NCI-H2196 treated with DMSO at 0.1 percent for 48 hours (cell line): Measurements from ENCODE around the gene SESN2.

Experiments
- DNase-seq: peaks from one replicate; lab custom pipeline; 2025; ENCODE audit not compliant: unreplicated experiment; lab: John Stamatoyannopoulos, UW

Gene SESN2, protein sequence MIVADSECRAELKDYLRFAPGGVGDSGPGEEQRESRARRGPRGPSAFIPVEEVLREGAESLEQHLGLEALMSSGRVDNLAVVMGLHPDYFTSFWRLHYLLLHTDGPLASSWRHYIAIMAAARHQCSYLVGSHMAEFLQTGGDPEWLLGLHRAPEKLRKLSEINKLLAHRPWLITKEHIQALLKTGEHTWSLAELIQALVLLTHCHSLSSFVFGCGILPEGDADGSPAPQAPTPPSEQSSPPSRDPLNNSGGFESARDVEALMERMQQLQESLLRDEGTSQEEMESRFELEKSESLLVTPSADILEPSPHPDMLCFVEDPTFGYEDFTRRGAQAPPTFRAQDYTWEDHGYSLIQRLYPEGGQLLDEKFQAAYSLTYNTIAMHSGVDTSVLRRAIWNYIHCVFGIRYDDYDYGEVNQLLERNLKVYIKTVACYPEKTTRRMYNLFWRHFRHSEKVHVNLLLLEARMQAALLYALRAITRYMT

DNA sequence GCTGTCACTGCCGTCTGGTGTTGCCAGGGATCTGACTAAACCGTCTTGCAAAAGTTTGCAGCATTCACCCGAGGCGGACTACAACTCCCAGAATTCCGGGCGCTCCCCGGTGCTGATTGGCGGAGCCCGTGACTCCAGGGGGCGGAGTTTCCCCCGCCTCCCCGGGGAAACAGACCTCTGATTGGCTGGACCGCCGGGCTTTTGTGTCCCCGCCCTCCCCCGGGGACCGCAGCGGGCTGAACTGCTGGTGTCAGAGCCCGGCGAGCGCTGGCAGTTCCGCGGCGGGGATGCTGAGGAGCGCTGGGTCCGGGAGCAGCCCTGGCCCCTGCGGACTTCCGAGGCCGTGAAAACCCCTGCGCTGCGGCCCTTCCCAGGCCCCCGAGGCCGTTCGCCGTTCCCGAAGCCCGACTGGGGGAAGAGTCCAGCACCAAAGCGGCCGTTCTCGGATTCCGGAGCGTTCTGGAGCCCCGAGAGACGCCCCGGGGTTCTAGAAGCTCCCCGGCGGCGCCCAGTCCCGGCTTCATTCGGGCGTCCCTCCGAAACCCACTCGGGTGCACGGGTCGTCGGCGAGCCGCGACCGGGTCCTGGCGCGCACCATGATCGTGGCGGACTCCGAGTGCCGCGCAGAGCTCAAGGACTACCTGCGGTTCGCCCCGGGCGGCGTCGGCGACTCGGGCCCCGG, at the start of gene SESN2:
Gene SESN2, plus strand, starts transcription at position 267 of the 682 bp plus-strand sequence. Its CDS starts 330 bp downstream, at position 597.
- peak; percentile 93 for DNase-seq

DNA sequence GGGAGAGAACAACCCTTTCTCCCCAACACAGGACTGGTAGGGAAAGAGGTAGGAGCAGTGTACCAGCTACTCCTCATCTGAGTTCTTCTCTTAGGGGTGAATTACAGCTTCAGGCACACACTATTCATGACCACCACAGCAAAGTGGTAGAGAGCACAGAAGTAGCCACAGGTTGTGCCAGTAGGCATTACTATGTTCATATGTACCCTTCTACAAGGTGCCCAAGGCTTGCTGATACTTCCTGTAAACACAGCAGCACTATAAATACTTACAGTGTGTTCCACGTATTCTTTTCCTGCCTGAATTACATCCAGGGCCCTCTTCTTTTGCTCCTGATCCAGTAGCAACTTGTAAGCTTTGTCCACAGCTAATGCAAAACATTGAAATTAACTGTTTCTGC, 49.6 kb upstream of the SESN2 start:
- no peak for DNase-seq

DNA sequence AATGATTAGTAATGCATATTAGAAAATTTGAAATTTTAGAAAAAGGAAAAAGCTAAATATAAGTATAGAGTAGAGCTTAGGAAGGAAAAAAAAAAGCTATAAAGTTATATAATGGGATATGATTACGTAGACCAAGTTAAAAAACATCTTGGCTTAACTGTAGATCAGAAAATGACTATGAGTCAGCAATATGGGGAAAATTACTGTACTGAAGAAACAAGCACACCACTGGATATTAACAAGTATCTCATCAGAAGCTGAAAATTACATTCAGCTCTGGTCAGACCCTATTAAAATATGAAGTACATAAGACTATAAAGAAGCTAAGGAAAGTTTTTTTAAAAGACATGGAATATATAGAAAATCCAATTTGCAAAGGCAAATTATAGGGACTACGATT, 46.0 kb upstream of the SESN2 start:
- no peak for DNase-seq

DNA sequence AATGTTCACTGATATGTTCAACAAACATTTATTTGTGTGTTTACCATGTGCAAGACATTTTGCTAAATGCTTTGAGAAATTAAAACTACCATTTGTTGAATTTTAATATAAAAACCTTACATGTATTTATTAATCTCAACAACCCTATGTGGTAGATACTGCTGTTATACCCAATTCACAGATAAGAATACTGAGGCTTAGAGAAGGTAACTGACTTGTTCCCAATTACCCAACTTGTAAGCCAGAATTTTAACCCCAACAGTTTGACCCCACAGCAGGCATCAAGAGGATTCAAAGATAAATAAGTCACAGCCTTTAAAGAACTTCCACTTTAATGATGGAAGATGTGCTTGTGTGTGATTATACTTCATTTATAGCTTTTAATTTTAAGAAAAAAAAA, 30.2 kb upstream of the SESN2 start:
- DNase-seq, result no peak

DNA sequence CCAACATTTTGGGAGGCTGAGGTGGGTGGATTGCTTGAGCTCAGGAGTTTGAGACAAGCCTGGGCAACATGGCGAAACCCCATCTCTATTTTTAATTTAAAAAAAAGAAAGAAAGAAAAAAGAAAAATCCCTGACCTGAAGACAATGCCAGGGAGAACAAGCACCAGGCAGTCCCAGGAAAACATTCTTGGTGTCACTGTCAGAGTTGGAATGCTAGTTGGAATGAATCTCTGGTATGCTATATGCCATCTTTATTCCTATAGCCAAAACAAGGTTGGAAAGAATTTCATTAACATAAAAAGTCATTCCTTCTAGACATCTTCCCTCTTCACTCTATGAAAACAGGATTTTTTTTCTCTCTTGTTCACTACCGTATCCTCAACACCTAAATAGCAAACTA, 29.3 kb upstream of the SESN2 start:
- no peak for DNase-seq

DNA sequence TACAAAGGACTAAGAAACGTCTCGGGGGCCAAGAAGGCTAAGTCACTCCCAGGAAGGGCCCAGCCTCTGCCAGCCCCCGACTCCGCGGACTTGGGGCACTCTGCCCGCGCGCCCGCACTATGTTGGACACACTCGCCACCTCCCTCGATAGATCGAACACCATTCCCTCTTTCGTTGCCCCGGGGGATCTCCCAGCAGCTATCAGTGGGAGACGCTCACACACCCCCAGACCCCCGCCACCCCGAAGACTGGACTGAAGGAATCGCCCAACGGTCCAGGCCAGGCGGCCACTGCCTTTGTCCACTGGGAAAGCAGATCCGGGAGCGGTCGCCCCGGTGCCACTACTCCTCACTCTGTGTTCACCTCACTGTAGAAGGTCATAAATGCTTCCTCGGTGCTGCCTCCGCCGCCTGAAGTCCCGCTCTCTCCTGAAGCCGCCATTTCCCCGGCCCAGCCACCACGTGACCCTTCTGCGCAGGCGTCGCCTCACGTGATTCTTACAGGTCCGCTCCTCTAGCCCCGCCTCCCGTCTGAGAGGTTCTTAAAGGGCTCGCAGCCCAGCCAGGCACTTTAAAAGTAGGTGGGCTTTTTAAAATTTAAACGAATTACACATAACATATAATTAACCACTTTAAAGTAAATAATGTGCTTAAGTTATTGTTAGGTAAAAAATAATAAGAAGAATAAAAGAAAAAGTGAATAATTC, 26.6 kb upstream of the SESN2 start, which contains the start of gene DNAJC8:
Gene DNAJC8, minus strand, starts transcription at position 472 of the 706 bp plus-strand sequence. Its CDS starts 31 bp downstream, at position 441.
- DNase-seq, result peak; percentile 87

DNA sequence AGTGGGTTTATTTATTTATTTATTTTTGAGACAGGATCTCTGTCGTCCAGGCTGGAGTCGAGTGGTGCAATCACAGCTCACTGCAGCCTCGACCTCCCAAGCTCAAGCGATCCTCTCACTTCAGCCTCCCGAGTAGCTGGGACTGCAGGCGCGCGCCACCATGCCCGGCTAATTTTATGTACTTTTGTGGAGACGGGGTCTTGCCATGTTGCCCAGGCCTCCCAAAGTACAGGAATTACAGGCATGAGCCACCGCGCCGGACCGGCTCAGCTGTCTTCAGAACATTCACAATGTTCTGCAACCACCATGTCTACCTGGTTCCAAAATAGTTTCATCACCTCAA, 26.1 kb upstream of the SESN2 start:
- DNase-seq, result no peak

DNA sequence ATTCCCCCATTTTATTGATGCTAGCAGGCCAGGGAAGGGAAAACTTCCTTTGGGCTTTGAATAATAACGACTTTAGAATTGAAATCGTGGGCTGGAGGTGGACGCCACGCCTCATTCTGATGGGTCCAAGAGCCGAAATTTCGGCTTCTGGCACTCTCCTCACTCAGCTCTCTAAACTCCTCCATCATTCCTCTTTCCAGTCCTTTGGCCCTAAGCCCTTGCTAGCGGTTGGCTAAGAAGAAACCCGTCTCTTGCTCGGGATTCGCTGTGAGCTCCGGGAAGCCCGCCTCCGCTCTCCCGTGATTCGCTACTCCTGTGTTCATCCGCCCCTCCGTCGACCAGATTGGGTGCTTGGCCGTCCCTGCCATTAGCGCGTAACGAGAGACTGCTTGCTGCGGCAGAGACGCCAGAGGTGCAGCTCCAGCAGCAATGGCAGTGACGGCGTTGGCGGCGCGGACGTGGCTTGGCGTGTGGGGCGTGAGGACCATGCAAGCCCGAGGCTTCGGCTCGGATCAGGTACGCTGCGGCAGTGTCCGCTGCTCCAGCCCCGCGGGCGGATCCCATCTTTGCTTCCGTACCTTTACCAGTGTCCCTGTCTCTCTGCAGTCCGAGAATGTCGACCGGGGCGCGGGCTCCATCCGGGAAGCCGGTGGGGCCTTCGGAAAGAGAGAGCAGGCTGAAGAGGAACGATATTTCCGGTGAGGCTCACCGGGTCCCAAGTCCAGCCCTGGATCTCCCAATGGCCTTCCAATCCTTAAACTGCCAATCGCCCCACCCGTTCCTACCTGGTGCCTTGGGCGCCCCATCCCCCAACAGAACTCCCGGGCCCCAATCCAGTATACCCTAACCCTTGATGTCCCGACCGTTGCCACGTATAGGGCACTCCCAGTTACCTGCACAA, 23.3 kb upstream of the SESN2 start, which contains the start of gene ATP5IF1:
Gene ATP5IF1, plus strand, starts transcription at position 370 of the 901 bp plus-strand sequence. Its CDS starts 60 bp downstream, at position 430.
- peak; percentile 98 for DNase-seq

DNA sequence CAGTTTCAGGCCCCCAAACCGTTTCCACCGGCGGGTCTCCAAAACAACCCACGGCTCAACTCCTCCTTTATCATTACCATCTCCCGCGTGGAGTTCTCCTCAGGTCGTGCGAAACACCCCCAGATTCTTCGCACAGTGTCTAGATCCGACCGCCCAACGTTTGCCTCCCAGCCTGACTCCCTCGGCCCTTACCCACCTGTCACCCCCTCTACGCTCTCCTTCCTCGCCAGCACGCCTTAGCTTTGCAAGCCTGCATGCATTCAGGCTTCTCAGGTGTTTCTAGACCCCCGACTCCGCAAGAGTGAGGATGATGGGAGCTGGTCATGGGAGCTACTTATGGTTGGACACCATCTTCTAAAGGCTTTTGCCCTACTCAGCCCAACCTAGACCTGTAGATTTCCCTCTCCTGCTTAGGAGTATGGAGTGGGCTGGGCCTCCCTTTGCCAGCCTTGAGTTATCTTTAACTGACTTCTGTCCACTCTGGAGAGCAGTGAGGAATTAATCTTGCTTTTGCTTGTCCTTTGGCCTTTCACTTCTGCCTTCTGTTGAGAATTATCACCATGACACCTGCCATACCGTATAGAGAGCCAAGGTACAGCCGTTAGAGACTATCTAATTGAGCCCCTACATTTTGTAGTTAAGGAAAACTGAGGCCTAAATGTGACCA, 22.5 kb upstream of the SESN2 start:
- no peak for DNase-seq

DNA sequence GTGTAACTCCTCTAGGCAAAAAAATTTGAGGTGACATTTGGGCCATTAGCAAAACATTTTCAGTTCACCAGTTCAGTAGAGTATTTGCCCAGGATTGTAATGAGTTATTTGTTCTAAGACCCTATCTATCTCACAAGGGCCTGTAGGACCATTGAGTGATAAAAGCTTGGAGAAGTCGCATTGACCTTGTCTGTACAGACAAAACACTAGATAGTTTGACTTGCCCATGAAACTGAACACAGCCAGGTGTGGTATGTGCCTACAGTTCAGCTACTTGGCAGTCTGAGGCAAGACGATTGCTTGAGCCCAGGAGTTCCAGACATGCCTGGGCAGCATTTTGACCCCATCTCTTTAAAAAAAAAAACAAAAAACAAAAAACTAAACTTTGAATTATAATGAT, 20.3 kb upstream of the SESN2 start:
- DNase-seq, result no peak

DNA sequence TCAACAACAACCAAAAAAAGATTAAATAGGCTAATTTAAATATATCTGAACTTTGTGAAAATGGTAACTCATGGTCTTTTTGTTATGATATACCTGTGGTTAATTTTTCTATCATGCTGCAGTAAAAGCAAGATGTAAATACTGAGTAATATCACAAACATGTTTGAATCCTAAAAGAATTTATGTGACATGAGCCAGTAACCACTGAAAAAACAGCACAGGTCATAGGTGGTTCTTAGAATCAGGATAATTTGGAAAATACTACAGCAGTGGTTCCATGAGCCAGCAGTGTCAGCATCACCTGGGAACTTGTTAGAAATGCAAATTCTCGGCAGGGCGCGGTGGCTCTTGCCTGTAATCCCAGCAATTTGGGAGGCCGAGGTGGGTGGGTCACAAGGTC, 19.3 kb upstream of the SESN2 start:
- no peak for DNase-seq

DNA sequence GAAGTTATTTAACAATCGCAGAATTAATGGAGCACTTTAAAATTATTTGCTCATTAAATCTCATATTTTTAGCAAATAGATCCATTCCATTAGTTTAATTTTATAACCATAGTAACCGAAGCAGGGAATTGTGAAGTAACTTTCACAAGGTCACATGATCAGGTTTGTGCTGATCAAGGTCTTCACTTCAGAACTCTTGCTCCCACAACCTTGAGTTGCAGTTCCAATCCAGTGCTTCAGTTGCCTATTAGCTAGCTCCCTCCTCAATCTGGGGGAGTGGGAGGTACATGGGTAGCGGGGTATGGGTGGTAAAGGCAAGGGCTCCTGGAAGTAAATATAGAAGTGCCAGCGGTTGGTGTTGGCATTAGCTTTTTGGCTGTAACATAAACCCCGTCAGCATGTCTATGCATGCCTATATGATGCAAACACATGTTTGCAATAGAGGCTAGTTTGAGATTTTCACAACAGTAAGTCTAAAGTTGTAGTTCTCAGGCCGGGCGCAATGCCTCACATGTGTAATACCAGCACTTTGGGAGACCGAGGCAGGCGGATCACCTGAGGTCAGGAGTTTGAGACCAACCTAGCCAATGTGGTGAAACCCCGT, 17.6 kb upstream of the SESN2 start:
- no peak for DNase-seq

DNA sequence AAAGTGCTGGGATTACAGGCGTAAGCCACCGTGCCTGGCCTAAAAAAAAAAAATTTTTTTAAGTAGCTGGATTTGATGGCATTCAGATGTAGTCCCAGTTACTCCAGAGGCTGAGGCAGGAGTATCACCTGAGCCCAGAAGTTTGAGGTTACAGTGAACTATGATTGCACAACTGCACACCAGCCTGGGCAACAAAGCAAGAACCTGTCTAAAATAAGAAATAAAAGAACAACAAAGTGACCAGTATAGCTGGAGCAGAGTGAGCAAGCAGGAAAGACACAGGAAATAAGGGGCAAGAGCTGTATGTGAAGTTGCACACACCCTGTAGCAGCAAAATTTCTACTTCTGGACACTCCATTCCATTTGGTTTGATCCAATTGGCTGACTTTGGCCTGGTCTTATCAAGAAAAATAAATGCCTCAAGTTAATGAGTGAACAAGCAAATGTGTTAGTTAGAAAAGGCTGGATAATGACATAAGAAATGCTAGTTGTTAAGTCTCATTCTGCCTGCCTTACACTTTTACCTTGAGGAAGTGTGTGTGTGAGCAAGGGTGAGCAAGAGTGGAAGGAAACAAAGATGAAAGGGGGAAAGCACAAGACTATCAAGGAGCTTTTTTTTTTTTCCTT, 15.5 kb upstream of the SESN2 start:
- no peak for DNase-seq

DNA sequence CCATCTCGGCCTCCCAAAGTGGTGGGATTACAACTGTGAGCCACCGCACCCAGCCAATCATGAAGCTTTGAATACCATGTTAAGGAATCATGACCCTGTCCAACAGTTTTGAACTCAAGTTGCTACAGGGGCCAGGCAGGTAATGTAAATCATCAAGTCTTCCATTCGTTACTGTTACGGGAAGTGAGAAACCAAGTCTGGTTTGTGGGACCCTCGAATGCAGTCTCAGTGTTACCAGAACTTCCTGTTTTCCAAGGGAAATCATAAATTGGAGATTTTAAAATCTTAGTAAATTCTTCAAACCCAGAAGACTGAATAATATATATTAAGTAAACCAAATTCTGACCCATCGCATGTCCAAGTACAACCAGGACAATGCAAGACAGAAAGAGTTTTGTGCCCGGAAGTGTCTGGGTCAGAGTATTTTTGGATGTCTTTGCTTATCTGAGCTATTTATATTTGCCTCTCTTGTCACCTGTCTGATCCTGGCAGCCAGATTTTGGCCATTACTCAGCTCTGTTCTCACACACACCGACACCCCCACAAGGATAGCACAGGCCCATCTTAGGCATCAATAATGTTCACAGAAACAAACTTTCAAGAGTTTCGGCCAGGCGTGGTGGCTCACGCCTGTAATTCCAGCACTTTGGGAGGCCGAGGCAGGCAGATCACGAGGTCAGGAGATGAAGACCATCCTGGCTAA, 14.6 kb upstream of the SESN2 start:
- no peak for DNase-seq

DNA sequence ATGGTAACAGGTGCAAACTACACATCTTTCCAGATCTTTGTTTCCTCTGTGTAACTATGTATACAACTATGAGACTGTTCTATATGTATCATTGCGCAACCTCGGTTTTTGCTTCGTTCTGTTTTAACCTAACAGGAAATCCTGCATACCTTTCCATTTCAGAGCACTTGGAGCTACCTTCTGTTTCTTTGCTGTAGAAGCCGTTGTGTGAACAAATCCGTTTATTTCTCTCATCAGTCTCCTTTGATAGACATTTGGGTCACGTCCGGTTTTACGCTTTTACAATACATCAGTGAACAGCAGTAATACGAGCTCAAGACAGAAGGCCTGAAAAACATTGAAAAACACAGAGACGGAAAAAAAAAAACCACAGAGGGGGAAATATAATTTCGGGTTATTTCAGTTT, 12.9 kb upstream of the SESN2 start:
- DNase-seq, result no peak

DNA sequence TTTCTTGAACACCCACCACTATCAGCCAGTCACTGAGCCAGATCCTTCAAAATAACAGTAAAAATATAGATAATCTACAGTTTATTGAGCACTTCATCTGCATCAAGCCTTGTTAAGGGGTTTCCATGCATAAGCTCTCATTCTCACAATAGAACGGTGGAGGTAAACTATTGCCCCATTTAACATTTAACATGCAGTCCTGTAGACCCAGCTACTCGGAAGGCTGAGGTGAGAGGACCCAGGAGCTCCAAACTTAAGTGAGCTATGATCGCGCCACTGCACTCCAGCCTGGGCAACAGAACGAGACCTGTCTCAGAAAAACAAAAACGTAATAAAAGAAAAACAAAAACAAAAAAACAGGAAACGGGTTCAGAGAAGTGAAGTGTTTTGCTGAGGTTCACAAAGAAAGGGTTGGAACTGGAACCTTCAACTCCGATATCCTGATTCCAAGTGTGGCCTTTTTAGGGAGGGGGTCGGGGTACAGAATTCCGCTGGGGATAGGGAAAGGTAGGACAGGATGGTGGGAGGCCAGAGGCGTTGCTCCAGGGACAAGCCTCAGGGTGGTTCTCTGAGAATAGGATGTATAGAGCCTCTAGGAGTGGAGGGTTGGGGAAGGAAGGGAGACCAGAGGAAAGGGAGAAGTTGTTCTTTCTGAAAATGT, 11.6 kb upstream of the SESN2 start:
- DNase-seq, result no peak

DNA sequence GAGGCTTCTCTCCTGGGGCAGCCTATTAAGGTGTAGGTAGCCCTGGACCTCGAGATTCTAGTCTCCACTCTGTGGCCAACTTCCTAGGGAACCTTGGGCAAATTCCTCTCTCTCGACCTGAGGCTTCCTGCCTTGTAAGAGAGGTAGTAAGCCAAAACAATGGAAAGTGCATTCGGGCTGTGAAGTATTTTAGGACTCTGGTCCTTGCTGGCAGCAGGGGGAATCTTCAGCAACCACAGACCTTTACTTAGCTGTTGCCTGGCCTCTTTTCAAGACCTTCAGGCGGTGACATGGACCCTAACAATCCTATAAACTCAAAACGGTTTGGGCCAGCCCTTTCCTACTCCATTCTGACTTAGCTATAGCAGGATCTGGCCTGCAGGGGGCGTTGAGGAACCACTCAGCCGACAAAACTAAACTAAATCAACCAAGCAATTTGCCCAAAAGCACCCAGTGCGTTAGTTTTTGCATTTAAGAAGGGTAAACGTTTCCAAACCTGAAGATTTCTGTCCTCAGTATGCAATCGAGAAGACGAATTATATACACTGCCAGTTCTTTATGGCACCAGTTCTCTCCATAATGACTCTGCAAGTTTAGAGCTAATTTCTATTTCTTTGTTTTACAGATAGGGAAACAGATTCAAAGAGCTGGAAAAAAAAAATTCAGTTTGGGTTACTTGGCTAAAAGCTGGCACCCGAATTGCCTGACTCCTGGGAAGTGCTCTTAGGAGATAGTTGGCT, 10.9 kb upstream of the SESN2 start:
- DNase-seq, result peak; percentile 70
